Measurements from ENCODE around the gene EVX1.

DNA sequence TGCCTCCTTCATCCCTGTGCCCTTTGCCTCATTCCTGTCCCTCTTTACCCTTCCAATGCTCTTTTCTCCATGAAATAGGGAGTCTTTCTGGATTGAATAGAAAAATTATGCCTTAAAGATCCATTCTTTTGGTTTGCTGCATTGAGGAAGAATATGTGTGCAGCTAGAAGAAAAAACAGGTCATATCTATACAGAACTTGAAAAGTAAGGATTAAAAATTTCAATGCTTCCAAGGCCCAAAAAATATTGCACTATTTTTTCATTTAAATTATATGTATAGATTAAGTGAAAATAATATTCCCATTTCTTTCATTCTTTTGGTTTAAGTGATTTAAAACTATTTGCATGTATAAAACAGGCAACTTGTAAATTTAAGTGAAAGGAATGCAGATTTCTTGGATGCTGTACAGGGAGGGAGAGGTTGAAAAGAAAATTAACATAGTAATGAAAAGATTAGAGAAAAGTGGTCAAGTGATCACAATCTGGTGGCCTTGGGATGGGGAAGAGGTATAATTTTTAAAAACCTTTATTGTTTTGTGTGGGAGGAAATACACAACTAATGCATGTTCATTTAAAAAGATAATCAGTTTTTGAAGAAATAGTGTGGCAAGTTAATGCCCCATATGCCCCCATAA lies 18.5 kb upstream of the EVX1 start:
- TF ChIP-seq EZH2 (IDR thresholded peaks at IDR 0.05; ENCODE audit: insufficient read depth, poor library complexity, severe bottlenecking) (no peak), EZH2phosphoT487 (IDR thresholded peaks at IDR 0.05; ENCODE audit: insufficient read depth, low read depth) (no peak)

All from GM23248 (cell line).